WTC11 (cell line): Measurements from ENCODE around the gene PIAS2. TPM values are rescaled to one million over a fixed set of nuclear protein-coding genes. Genes with fewer than 3 reads are reported as not detected.

ENCODE experiments used
- ATAC-seq: fragments of 200-7000 bp; cut with Tn5 transposase; 2 replicates; pipeline ENCODE4 v1.10.0; 2021; ENCODE audit warnings: mild to moderate bottlenecking, moderate library complexity
- CTCF ChIA-PET: fragments of 300-600 bp; sonication (Branson Sonifier 250); formaldehyde crosslinking; loops from one replicate; lab custom pipeline; 2021; ENCODE audit warnings: antibody characterized with exemption; lab: Charles Lee
- POLR2A ChIA-PET: fragments of 350-600 bp; sonication (Branson Sonifier 250); formaldehyde crosslinking; loops from one replicate; lab custom pipeline; 2021; ENCODE audit warnings: antibody characterized with exemption; lab: Charles Lee
- DNase-seq: peaks from one replicate; pipeline ENCODE4 v3.0.0; 2021; ENCODE audit warnings: low spot score
- H3K27ac Mint-ChIP-seq: 2 replicates; pipeline ENCODE4 v1.8.0; 2021; ENCODE audit warnings: mixed read lengths
- H3K27me3 Mint-ChIP-seq: 2 replicates; pipeline ENCODE4 v1.8.0; 2021; ENCODE audit warnings: low read depth, mild to moderate bottlenecking, moderate library complexity, mixed read lengths
- H3K36me3 Mint-ChIP-seq: 2 replicates; pipeline ENCODE4 v1.8.0; 2021; ENCODE audit warnings: mixed read lengths
- H3K4me1 Mint-ChIP-seq: 2 replicates; pipeline ENCODE4 v1.8.0; 2022; ENCODE audit warnings: mixed read lengths
- H3K4me3 Mint-ChIP-seq: 2 replicates; pipeline ENCODE4 v1.8.0; 2021; ENCODE audit warnings: mild to moderate bottlenecking, moderate library complexity, mixed read lengths
- H3K9me3 Mint-ChIP-seq: 2 replicates; pipeline ENCODE4 v1.8.0; 2021; ENCODE audit warnings: mixed read lengths
- AFF4 ChIP-seq: sonication (generic); formaldehyde crosslinking; IDR thresholded peaks from 2 replicates; pipeline ENCODE4 v1.8.1; 2023; ENCODE audit warnings: mild to moderate bottlenecking, missing genetic modification reagents, borderline replicate concordance
- CDX4 ChIP-seq: fragments of 250-450 bp; sonication (Bioruptor Pico); IDR thresholded peaks from 2 replicates; pipeline ENCODE4 v1.9.0; 2021; ENCODE audit warnings: moderate library complexity, mild to moderate bottlenecking, inconsistent platforms, borderline replicate concordance
- CTCF ChIP-seq: fragments of 200-600 bp; IDR thresholded peaks from 2 replicates; pipeline ENCODE4 v1.8.0; 2022; ENCODE audit warnings: antibody characterized with exemption
- ETV6 ChIP-seq: sonication (generic); formaldehyde crosslinking; IDR thresholded peaks from 2 replicates; pipeline ENCODE4 v1.8.1; 2022; ENCODE audit warnings: mild to moderate bottlenecking, missing genetic modification reagents
- JUN ChIP-seq: sonication (generic); formaldehyde crosslinking; IDR thresholded peaks from 2 replicates; pipeline ENCODE4 v1.8.0; 2023; ENCODE audit warnings: mild to moderate bottlenecking, missing genetic modification reagents
- NFYB ChIP-seq: sonication (generic); formaldehyde crosslinking; conservative IDR thresholded peaks from 2 replicates; pipeline ENCODE4 v1.8.0; 2022; ENCODE audit warnings: low read depth, missing genetic modification reagents
- PRDM15 ChIP-seq: sonication (generic); formaldehyde crosslinking; IDR thresholded peaks from 2 replicates; pipeline ENCODE4 v1.8.0; 2022; ENCODE audit warnings: missing genetic modification reagents
- STAT6 ChIP-seq: sonication (generic); formaldehyde crosslinking; conservative IDR thresholded peaks from 2 replicates; pipeline ENCODE4 v1.8.1; 2023; ENCODE audit warnings: mild to moderate bottlenecking, low read depth, missing genetic modification reagents, moderate library complexity
- TEAD1 ChIP-seq: sonication (generic); formaldehyde crosslinking; IDR thresholded peaks from 2 replicates; pipeline ENCODE4 v1.8.0; 2022; ENCODE audit warnings: mild to moderate bottlenecking, missing genetic modification reagents
- TEAD4 ChIP-seq: sonication (generic); formaldehyde crosslinking; IDR thresholded peaks from 2 replicates; pipeline ENCODE4 v1.8.0; 2022; ENCODE audit warnings: mild to moderate bottlenecking, missing genetic modification reagents
- ZNF232 ChIP-seq: sonication (generic); formaldehyde crosslinking; IDR thresholded peaks from 2 replicates; pipeline ENCODE4 v1.8.0; 2022; ENCODE audit warnings: mild to moderate bottlenecking, missing genetic modification reagents
- ZNF425 ChIP-seq: fragments of 250-450 bp; sonication (Bioruptor Pico); conservative IDR thresholded peaks from 2 replicates; pipeline ENCODE4 v1.9.0; 2021; ENCODE audit warnings: mild to moderate bottlenecking
- total RNA-seq: library from RNA; stranded (reverse); gene quantifications from 3 replicates; pipeline ENCODE4 v1.2.3, GENCODE V29; 2021

The PIAS2 gene
- total RNA-seq, 1 experiment from 2014 or later, result 50.7 TPM

GRCh38 chr18:46942646-46943045 lies 25.3 kb upstream of the PIAS2 start (continued):
- no peak for TF ChIP-seq AFF4 (CRISPR knock-in tag)
- no peak for TF ChIP-seq NFYB (CRISPR knock-in tag)
- no peak for TF ChIP-seq STAT6
- no peak for TF ChIP-seq TEAD1 (CRISPR knock-in tag)

- ChIA-PET CTCF (interaction anchor here (1.6 kb wide), 1 partner anchor 9 kb away, joined by 4 read pairs; no protein-coding TSS in a partner anchor), POLR2A (no interaction called here)
- DNase-seq, result no peak
- TF ChIP-seq ZNF425 (CRISPR knock-in tag) (no peak), TEAD4 (CRISPR knock-in tag) (no peak), ETV6 (CRISPR knock-in tag) (no peak), PRDM15 (CRISPR knock-in tag) (no peak), CTCF (no peak), CDX4 (CRISPR knock-in tag) (no peak), JUN (CRISPR knock-in tag) (no peak), ZNF232 (no peak)
- Mint-ChIP-seq H3K4me3 (no peak overlapping the region), H3K27me3 (no peaks in the 10 kb centered on the region), H3K4me1 (peaks cover 10% of the 10 kb centered on the region), H3K9me3 (no peaks in the 10 kb centered on the region), H3K27ac (no peak overlapping the region), H3K36me3 (no peaks in the 10 kb centered on the region)
- no peak for ATAC-seq
Measured at GRCh38 chr18:46939998-46940571, 22.8 kb upstream of the PIAS2 start.
